B cell (primary cell): Measurements from ENCODE around the gene CLEC2L.

ENCODE experiments used
- EZH2 ChIP-seq: IDR thresholded peaks from 2 replicates; pipeline ENCODE4 v1.6.1; 2012; ENCODE audit warnings: borderline replicate concordance, low read depth, mild to moderate bottlenecking, moderate library complexity, low read length; ENCODE audit not compliant: insufficient read depth, poor library complexity, severe bottlenecking
- TF ChIP-seq, protein P1 (sequence below): fragments of 200-600 bp; IDR thresholded peaks from one replicate; pipeline ENCODE4 v1.8.0; 2022; ENCODE audit warnings: antibody characterized with exemption, mild to moderate bottlenecking

DNA sequence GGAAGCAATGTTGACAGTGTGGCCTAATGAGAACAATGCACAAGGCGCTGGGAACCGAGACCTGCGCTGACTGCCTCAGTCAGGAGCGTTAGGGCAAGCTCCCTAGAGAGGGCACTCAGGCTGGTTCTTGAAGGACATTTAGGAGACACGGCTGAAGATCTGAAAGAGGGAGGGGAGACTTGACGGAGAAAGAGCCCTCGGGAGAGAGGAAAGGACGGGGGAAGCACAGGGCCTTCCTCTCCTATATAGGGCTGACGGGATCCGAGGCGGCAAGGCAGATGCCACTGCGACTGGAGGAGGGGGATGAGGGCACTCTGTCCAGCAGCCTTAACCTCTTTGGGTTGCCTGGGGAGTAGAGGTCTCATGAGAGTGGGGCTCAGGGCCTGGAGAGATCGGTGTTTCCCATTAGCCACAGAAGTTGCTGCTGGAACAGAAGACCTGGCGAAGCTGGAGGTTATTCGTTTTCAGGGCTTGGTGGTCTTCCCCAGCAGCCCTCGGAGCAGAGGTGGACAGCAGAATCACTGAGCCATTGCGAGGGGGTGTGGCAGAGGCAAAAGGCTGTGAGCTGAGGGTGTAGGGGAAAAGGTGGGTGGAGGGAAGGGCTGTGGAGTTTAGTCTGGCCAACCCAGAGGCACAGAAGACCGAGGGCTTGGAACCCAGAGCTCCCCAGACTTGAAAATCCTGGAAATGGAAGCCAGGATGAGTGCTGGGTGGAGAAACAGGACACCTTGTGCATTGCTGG, 36.0 kb downstream of the CLEC2L start:
- TF ChIP-seq, protein P1, sequence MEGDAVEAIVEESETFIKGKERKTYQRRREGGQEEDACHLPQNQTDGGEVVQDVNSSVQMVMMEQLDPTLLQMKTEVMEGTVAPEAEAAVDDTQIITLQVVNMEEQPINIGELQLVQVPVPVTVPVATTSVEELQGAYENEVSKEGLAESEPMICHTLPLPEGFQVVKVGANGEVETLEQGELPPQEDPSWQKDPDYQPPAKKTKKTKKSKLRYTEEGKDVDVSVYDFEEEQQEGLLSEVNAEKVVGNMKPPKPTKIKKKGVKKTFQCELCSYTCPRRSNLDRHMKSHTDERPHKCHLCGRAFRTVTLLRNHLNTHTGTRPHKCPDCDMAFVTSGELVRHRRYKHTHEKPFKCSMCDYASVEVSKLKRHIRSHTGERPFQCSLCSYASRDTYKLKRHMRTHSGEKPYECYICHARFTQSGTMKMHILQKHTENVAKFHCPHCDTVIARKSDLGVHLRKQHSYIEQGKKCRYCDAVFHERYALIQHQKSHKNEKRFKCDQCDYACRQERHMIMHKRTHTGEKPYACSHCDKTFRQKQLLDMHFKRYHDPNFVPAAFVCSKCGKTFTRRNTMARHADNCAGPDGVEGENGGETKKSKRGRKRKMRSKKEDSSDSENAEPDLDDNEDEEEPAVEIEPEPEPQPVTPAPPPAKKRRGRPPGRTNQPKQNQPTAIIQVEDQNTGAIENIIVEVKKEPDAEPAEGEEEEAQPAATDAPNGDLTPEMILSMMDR = no peak
- TF ChIP-seq EZH2 = no peak
